Measurements from ENCODE around the gene VPS36. TPM values are rescaled to one million over a fixed set of nuclear protein-coding genes. Genes with fewer than 3 reads are reported as not detected.

Gene VPS36
- total RNA-seq, 1 experiment from 2014 or later, result 48.7 TPM

GRCh38 chr13:52405767-52406494 lies 44.5 kb downstream of the VPS36 start, which contains the start of gene THSD1:
Gene THSD1, minus strand, starts transcription at chr13:52406172. Its CDS starts 3,572 bp downstream, at chr13:52402600.
- no peak for DNase-seq
- H2AFZ ChIP-seq (ENCODE audit: low read length), result no peak within 1 kb of the TSS

GRCh38 chr13:52405369-52405766 lies 45.1 kb downstream of the VPS36 start:
- Histone ChIP-seq H4K20me1 (ENCODE audit: insufficient read depth, low read depth, low read length) (no peaks in the 10 kb centered on the region), H3K27ac (ENCODE audit: low read length) (no peak overlapping the region), H2AFZ (ENCODE audit: low read length) (no peak overlapping the region), H3K4me3 (ENCODE audit: low read length) (no peak overlapping the region), H3K27me3 (ENCODE audit: low read length) (no peaks in the 10 kb centered on the region), H3K79me2 (ENCODE audit: low read length) (no peaks in the 10 kb centered on the region), H3K9me3 (ENCODE audit: low read length) (no peaks in the 10 kb centered on the region), H3K4me1 (ENCODE audit: low read length) (peaks cover 4% of the 10 kb centered on the region; the same call in 1 of the 2 replicates), H3K4me2 (ENCODE audit: low read depth, low read length, poor library complexity, severe bottlenecking) (no peak overlapping the region), H3K9ac (ENCODE audit: low read length) (no peak overlapping the region), H3K36me3 (ENCODE audit: insufficient read depth, low read length) (no peaks in the 10 kb centered on the region), H3K9me2 (replicated peaks; ENCODE audit: insufficient read depth, low read length) (no peaks in the 10 kb centered on the region)
- DNase-seq, result no peak

More at GRCh38 chr13:52405767-52406494, 44.5 kb downstream of the VPS36 start, which contains the start of gene THSD1:
- no peak within 1 kb of the TSS for H3K4me2 ChIP-seq (ENCODE audit: low read depth, low read length, poor library complexity, severe bottlenecking)
- H3K4me1 ChIP-seq (ENCODE audit: low read length), result peaks cover 4% of the 10 kb centered on the region; the same call in 1 of the 2 replicates
- no peaks in the 10 kb centered on the region for H3K79me2 ChIP-seq (ENCODE audit: low read length)
- no peaks in the 10 kb centered on the region for H3K9me2 ChIP-seq (replicated peaks; ENCODE audit: insufficient read depth, low read length)
- H3K36me3 ChIP-seq (ENCODE audit: insufficient read depth, low read length), result no peaks in the 10 kb centered on the region
- no peaks in the 10 kb centered on the region for H4K20me1 ChIP-seq (ENCODE audit: insufficient read depth, low read depth, low read length)
- H3K27me3 ChIP-seq (ENCODE audit: low read length), result no peaks in the 10 kb centered on the region
- H3K27ac ChIP-seq (ENCODE audit: low read length), result no peak within 1 kb of the TSS
- no peaks in the 10 kb centered on the region for H3K9me3 ChIP-seq (ENCODE audit: low read length)
- H3K9ac ChIP-seq (ENCODE audit: low read length), result no peak within 1 kb of the TSS
- H3K4me3 ChIP-seq (ENCODE audit: low read length), result no peak within 1 kb of the TSS

- peak; percentile 58 for DNase-seq
- H3K9me2 ChIP-seq (replicated peaks; ENCODE audit: insufficient read depth, low read length), result no peaks in the 10 kb centered on the region
- H3K9me3 ChIP-seq (ENCODE audit: low read length), result no peaks in the 10 kb centered on the region
- H3K4me2 ChIP-seq (ENCODE audit: low read depth, low read length, poor library complexity, severe bottlenecking), result no peak overlapping the region
- no peaks in the 10 kb centered on the region for H3K36me3 ChIP-seq (ENCODE audit: insufficient read depth, low read length)
- no peak overlapping the region for H3K27ac ChIP-seq (ENCODE audit: low read length)
- H3K9ac ChIP-seq (ENCODE audit: low read length), result no peak overlapping the region
- H3K4me1 ChIP-seq (ENCODE audit: low read length), result peaks cover 4% of the 10 kb centered on the region; the same call in 1 of the 2 replicates
- H3K79me2 ChIP-seq (ENCODE audit: low read length), result no peaks in the 10 kb centered on the region
- no peaks in the 10 kb centered on the region for H4K20me1 ChIP-seq (ENCODE audit: insufficient read depth, low read depth, low read length)
- H2AFZ ChIP-seq (ENCODE audit: low read length), result no peak overlapping the region
- no peak overlapping the region for H3K4me3 ChIP-seq (ENCODE audit: low read length)
- no peaks in the 10 kb centered on the region for H3K27me3 ChIP-seq (ENCODE audit: low read length)
Observed at GRCh38 chr13:52399708-52400107, 50.7 kb downstream of the VPS36 start.

- Histone ChIP-seq H2AFZ (ENCODE audit: low read length) (no peak overlapping the region), H3K4me1 (ENCODE audit: low read length) (no peaks in the 10 kb centered on the region), H3K9me3 (ENCODE audit: low read length) (no peaks in the 10 kb centered on the region), H3K36me3 (ENCODE audit: insufficient read depth, low read length) (no peaks in the 10 kb centered on the region), H3K27me3 (ENCODE audit: low read length) (no peaks in the 10 kb centered on the region), H3K27ac (ENCODE audit: low read length) (no peak overlapping the region), H3K79me2 (ENCODE audit: low read length) (no peaks in the 10 kb centered on the region), H3K9me2 (replicated peaks; ENCODE audit: insufficient read depth, low read length) (no peaks in the 10 kb centered on the region), H3K4me3 (ENCODE audit: low read length) (no peak overlapping the region), H3K9ac (ENCODE audit: low read length) (no peak overlapping the region), H4K20me1 (ENCODE audit: insufficient read depth, low read depth, low read length) (no peaks in the 10 kb centered on the region), H3K4me2 (ENCODE audit: low read depth, low read length, poor library complexity, severe bottlenecking) (no peak overlapping the region)
- DNase-seq, result no peak
Observed at GRCh38 chr13:52399046-52399445, 51.4 kb downstream of the VPS36 start.

GRCh38 chr13:52395704-52396103 lies 54.7 kb downstream of the VPS36 start:
- Histone ChIP-seq H2AFZ (ENCODE audit: low read length) (no peak overlapping the region), H3K9me3 (ENCODE audit: low read length) (no peaks in the 10 kb centered on the region), H4K20me1 (ENCODE audit: insufficient read depth, low read depth, low read length) (no peaks in the 10 kb centered on the region), H3K4me1 (ENCODE audit: low read length) (no peaks in the 10 kb centered on the region), H3K9me2 (replicated peaks; ENCODE audit: insufficient read depth, low read length) (no peaks in the 10 kb centered on the region), H3K27me3 (ENCODE audit: low read length) (no peaks in the 10 kb centered on the region), H3K79me2 (ENCODE audit: low read length) (no peaks in the 10 kb centered on the region), H3K4me2 (ENCODE audit: low read depth, low read length, poor library complexity, severe bottlenecking) (no peak overlapping the region), H3K27ac (ENCODE audit: low read length) (no peak overlapping the region), H3K9ac (ENCODE audit: low read length) (no peak overlapping the region), H3K36me3 (ENCODE audit: insufficient read depth, low read length) (no peaks in the 10 kb centered on the region), H3K4me3 (ENCODE audit: low read length) (no peak overlapping the region)
- no peak for DNase-seq

GRCh38 chr13:52394586-52394985 lies 55.8 kb downstream of the VPS36 start:
- Histone ChIP-seq H3K9ac (ENCODE audit: low read length) (no peak overlapping the region), H3K79me2 (ENCODE audit: low read length) (no peaks in the 10 kb centered on the region), H3K27me3 (ENCODE audit: low read length) (no peaks in the 10 kb centered on the region), H3K4me1 (ENCODE audit: low read length) (no peaks in the 10 kb centered on the region), H2AFZ (ENCODE audit: low read length) (no peak overlapping the region), H4K20me1 (ENCODE audit: insufficient read depth, low read depth, low read length) (no peaks in the 10 kb centered on the region), H3K9me2 (replicated peaks; ENCODE audit: insufficient read depth, low read length) (no peaks in the 10 kb centered on the region), H3K36me3 (ENCODE audit: insufficient read depth, low read length) (no peaks in the 10 kb centered on the region), H3K27ac (ENCODE audit: low read length) (no peak overlapping the region), H3K4me2 (ENCODE audit: low read depth, low read length, poor library complexity, severe bottlenecking) (no peak overlapping the region), H3K4me3 (ENCODE audit: low read length) (no peak overlapping the region), H3K9me3 (ENCODE audit: low read length) (no peaks in the 10 kb centered on the region)
- no peak for DNase-seq

- Histone ChIP-seq H3K4me2 (ENCODE audit: low read depth, low read length, poor library complexity, severe bottlenecking) (no peak overlapping the region), H3K9me2 (replicated peaks; ENCODE audit: insufficient read depth, low read length) (no peaks in the 10 kb centered on the region), H4K20me1 (ENCODE audit: insufficient read depth, low read depth, low read length) (no peaks in the 10 kb centered on the region), H3K36me3 (ENCODE audit: insufficient read depth, low read length) (no peaks in the 10 kb centered on the region), H3K79me2 (ENCODE audit: low read length) (no peaks in the 10 kb centered on the region), H3K27me3 (ENCODE audit: low read length) (no peaks in the 10 kb centered on the region), H3K9me3 (ENCODE audit: low read length) (no peaks in the 10 kb centered on the region), H2AFZ (ENCODE audit: low read length) (no peak overlapping the region), H3K27ac (ENCODE audit: low read length) (no peak overlapping the region), H3K4me3 (ENCODE audit: low read length) (no peak overlapping the region), H3K4me1 (ENCODE audit: low read length) (no peaks in the 10 kb centered on the region), H3K9ac (ENCODE audit: low read length) (no peak overlapping the region)
- DNase-seq, result no peak
Observed at GRCh38 chr13:52393572-52394357, 56.7 kb downstream of the VPS36 start.

- no peak for DNase-seq
- H3K79me2 ChIP-seq (ENCODE audit: low read length), result no peaks in the 10 kb centered on the region
- no peaks in the 10 kb centered on the region for H3K9me2 ChIP-seq (replicated peaks; ENCODE audit: insufficient read depth, low read length)
- H2AFZ ChIP-seq (ENCODE audit: low read length), result no peak overlapping the region
- H3K9me3 ChIP-seq (ENCODE audit: low read length), result no peaks in the 10 kb centered on the region
- no peaks in the 10 kb centered on the region for H3K4me1 ChIP-seq (ENCODE audit: low read length)
- H4K20me1 ChIP-seq (ENCODE audit: insufficient read depth, low read depth, low read length), result no peaks in the 10 kb centered on the region
- H3K4me3 ChIP-seq (ENCODE audit: low read length), result no peak overlapping the region
- no peaks in the 10 kb centered on the region for H3K36me3 ChIP-seq (ENCODE audit: insufficient read depth, low read length)
- no peak overlapping the region for H3K9ac ChIP-seq (ENCODE audit: low read length)
- no peak overlapping the region for H3K27ac ChIP-seq (ENCODE audit: low read length)
- no peak overlapping the region for H3K4me2 ChIP-seq (ENCODE audit: low read depth, low read length, poor library complexity, severe bottlenecking)
- no peaks in the 10 kb centered on the region for H3K27me3 ChIP-seq (ENCODE audit: low read length)
Observed at GRCh38 chr13:52387721-52388120, 62.7 kb downstream of the VPS36 start.
